ENCODE results near the gene SMCO2.

SMCO2 gene

DNA sequence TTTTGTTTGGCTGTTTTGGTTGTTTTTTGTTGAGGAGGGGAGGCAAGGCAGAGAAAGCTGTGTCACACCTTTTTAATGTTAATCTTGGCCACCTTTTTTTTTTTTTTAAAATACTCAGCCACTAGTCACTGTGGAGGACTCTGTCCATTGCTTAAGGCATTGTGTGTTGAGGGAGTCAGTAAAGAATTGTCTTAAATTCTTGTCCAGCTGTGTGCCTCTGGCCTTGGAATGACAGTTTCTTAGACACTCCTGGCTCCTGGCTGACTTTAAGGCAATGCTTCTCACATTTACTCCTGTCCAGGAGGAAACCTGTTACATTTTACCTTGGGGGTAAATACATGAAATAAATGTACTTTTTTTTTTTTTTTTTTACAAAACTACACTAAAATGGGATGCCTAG is 18.1 kb upstream of the SMCO2 start:
- H3K27ac ChIP-seq (ENCODE audit: low read depth, low read length), result no peak overlapping the region
- no peaks in the 10 kb centered on the region for H3K9me3 ChIP-seq (ENCODE audit: control insufficient read depth in 1 of 2, low read length in 2 of 2)
- H3K4me3 ChIP-seq (ENCODE audit: low read depth in 1 of 2, low read length in 2 of 2), result no peak overlapping the region
- no peaks in the 10 kb centered on the region for H3K27me3 ChIP-seq (ENCODE audit: control insufficient read depth in 1 of 2, insufficient read depth in 2 of 2, low read length in 2 of 2)
- H3K9ac ChIP-seq (ENCODE audit: low read depth in 1 of 2, low read length in 2 of 2), result no peak overlapping the region
- H3K4me1 ChIP-seq (ENCODE audit: control insufficient read depth in 1 of 2, insufficient read depth in 2 of 2, low read length in 2 of 2), result no peaks in the 10 kb centered on the region
- H3K36me3 ChIP-seq (ENCODE audit: control insufficient read depth in 1 of 2, insufficient read depth in 2 of 2, low read length in 2 of 2), result no peaks in the 10 kb centered on the region

DNA sequence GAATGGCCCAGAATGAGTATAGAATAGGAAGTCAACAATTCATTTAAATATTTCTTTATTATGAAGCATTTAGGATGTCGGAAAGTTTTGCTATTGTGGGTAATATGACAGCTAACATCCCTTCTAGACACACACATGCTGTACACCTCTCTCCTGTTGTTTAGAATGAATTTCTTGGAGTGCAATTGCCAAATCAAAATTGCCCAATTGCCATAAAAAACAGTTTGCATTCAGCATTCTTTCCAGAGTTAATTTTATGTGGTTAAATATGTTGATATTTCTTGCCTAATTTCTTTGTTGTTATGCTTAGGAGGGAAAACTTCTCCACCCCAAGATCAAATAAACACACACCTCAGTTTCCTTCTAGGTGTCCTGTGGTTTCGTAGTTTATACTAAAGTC is 16.9 kb upstream of the SMCO2 start:
- H3K9ac ChIP-seq (ENCODE audit: low read depth in 1 of 2, low read length in 2 of 2), result no peak overlapping the region
- H3K4me1 ChIP-seq (ENCODE audit: control insufficient read depth in 1 of 2, insufficient read depth in 2 of 2, low read length in 2 of 2), result no peaks in the 10 kb centered on the region
- no peak overlapping the region for H3K27ac ChIP-seq (ENCODE audit: low read depth, low read length)
- no peaks in the 10 kb centered on the region for H3K27me3 ChIP-seq (ENCODE audit: control insufficient read depth in 1 of 2, insufficient read depth in 2 of 2, low read length in 2 of 2)
- no peak overlapping the region for H3K4me3 ChIP-seq (ENCODE audit: low read depth in 1 of 2, low read length in 2 of 2)
- H3K9me3 ChIP-seq (ENCODE audit: control insufficient read depth in 1 of 2, low read length in 2 of 2), result no peaks in the 10 kb centered on the region
- H3K36me3 ChIP-seq (ENCODE audit: control insufficient read depth in 1 of 2, insufficient read depth in 2 of 2, low read length in 2 of 2), result no peaks in the 10 kb centered on the region

DNA sequence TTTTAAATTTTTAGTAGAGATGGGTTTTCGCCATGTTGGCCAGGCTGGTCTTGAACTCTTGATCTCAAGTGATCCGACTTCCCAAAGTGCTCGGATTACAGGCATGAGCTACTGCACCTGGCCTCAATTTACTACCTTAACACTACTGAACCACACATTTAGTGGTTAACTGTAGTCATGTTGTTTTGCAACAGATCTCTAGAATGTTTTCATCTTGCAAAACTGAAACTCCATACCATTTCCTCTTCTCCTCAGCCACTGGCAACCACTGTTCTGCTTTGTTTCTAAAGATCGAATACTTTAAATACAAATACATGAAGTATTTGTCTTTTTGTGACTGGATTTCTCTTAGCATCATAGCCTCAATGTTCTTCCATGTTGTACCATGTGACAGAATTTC is 15.4 kb upstream of the SMCO2 start:
- no peaks in the 10 kb centered on the region for H3K9me3 ChIP-seq (ENCODE audit: control insufficient read depth in 1 of 2, low read length in 2 of 2)
- no peaks in the 10 kb centered on the region for H3K36me3 ChIP-seq (ENCODE audit: control insufficient read depth in 1 of 2, insufficient read depth in 2 of 2, low read length in 2 of 2)
- no peak overlapping the region for H3K9ac ChIP-seq (ENCODE audit: low read depth in 1 of 2, low read length in 2 of 2)
- no peaks in the 10 kb centered on the region for H3K27me3 ChIP-seq (ENCODE audit: control insufficient read depth in 1 of 2, insufficient read depth in 2 of 2, low read length in 2 of 2)
- no peak overlapping the region for H3K4me3 ChIP-seq (ENCODE audit: low read depth in 1 of 2, low read length in 2 of 2)
- no peak overlapping the region for H3K27ac ChIP-seq (ENCODE audit: low read depth, low read length)
- H3K4me1 ChIP-seq (ENCODE audit: control insufficient read depth in 1 of 2, insufficient read depth in 2 of 2, low read length in 2 of 2), result no peaks in the 10 kb centered on the region

DNA sequence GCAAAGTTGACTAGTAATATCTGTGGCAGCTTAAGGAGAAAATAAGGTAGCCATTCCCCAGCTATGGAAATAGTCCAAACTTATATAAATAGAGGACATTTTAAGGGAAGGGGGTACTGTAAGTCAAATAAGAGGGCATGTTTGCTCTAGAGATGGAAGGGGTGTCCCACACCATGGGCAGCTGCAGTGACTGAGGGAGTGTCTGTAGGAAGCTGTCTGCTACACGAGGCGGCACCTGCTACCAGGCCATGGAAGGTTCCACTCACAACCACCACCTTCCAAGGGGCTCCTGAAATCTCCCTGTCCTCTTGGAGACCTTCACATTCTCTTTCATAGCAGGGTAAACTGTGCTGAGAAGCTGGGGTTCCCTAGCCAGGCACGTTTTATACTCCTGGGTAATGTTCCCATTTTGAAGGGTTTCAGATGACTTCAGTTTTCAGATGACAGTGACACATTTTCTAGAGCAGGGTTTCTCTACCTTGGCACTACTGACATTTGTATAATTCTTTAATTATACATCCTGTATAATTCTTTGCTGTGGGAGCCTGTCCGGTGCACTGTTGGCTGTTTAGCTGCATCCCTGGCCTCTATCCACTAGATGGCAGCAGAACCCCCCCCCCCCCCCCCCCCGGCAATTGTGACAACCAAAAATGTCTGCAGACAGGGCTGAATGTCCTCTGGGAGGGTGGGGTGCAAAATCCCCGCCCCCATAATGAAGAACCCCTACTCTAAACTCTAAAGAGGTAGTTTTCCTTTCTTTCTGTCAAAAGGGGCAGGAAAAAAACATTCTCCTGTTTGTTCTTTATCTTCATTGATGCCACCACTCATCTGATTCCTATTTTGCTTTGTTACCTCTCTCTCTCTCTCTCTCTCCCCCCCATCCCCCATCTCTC is 11.6 kb upstream of the SMCO2 start:
- no peak overlapping the region for H3K27ac ChIP-seq (ENCODE audit: low read depth, low read length)
- no peak overlapping the region for H3K4me3 ChIP-seq (ENCODE audit: low read depth in 1 of 2, low read length in 2 of 2)
- H3K36me3 ChIP-seq (ENCODE audit: control insufficient read depth in 1 of 2, insufficient read depth in 2 of 2, low read length in 2 of 2), result no peaks in the 10 kb centered on the region
- H3K9ac ChIP-seq (ENCODE audit: low read depth in 1 of 2, low read length in 2 of 2), result no peak overlapping the region
- H3K4me1 ChIP-seq (ENCODE audit: control insufficient read depth in 1 of 2, insufficient read depth in 2 of 2, low read length in 2 of 2), result no peaks in the 10 kb centered on the region
- no peaks in the 10 kb centered on the region for H3K9me3 ChIP-seq (ENCODE audit: control insufficient read depth in 1 of 2, low read length in 2 of 2)
- H3K27me3 ChIP-seq (ENCODE audit: control insufficient read depth in 1 of 2, insufficient read depth in 2 of 2, low read length in 2 of 2), result no peaks in the 10 kb centered on the region

DNA sequence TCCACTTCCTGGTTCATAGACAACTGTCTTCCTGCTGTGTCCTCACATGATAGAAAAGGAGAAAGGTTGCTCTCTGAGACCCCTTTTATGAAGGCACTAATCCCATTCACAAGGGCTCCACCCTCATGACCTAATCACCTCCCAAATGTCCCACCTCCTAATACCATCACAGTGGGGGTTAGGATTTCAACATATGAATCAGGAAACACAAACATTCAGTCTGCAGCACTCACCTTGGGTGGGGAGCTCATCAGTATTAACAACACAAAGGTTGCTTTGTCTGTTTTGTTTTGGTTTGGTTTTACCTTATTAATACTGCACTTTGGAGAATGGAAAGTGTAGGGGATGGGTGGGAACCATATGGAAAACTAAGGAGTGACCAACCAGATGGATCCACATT is 10.5 kb upstream of the SMCO2 start:
- Histone ChIP-seq H3K9ac (ENCODE audit: low read depth in 1 of 2, low read length in 2 of 2) (no peak overlapping the region), H3K36me3 (ENCODE audit: control insufficient read depth in 1 of 2, insufficient read depth in 2 of 2, low read length in 2 of 2) (no peaks in the 10 kb centered on the region), H3K4me3 (ENCODE audit: low read depth in 1 of 2, low read length in 2 of 2) (no peak overlapping the region), H3K27ac (ENCODE audit: low read depth, low read length) (no peak overlapping the region), H3K27me3 (ENCODE audit: control insufficient read depth in 1 of 2, insufficient read depth in 2 of 2, low read length in 2 of 2) (no peaks in the 10 kb centered on the region), H3K4me1 (ENCODE audit: control insufficient read depth in 1 of 2, insufficient read depth in 2 of 2, low read length in 2 of 2) (no peaks in the 10 kb centered on the region), H3K9me3 (ENCODE audit: control insufficient read depth in 1 of 2, low read length in 2 of 2) (no peaks in the 10 kb centered on the region)

DNA sequence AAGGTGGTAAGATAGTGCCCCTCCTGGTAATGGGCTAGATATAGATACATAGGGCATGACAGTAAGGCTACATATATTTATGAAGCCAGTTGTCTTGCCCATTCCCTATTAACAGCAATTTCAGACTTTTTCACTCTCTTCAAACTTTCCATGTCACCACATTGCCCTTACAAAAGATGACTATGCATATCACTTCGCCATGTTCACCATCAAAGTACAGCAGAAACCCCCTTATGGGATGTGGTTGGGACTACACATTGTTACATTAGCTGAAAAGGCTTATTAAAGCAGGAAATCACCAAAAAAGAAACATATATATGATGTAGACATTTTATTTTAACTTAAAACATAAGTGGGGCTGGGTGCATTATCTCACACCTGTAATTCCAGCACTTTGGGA is 9.8 kb upstream of the SMCO2 start:
- H3K36me3 ChIP-seq (ENCODE audit: control insufficient read depth in 1 of 2, insufficient read depth in 2 of 2, low read length in 2 of 2), result no peaks in the 10 kb centered on the region
- H3K9ac ChIP-seq (ENCODE audit: low read depth in 1 of 2, low read length in 2 of 2), result no peak overlapping the region
- H3K4me3 ChIP-seq (ENCODE audit: low read depth in 1 of 2, low read length in 2 of 2), result no peak overlapping the region
- H3K27ac ChIP-seq (ENCODE audit: low read depth, low read length), result no peak overlapping the region
- H3K9me3 ChIP-seq (ENCODE audit: control insufficient read depth in 1 of 2, low read length in 2 of 2), result no peaks in the 10 kb centered on the region
- H3K4me1 ChIP-seq (ENCODE audit: control insufficient read depth in 1 of 2, insufficient read depth in 2 of 2, low read length in 2 of 2), result no peaks in the 10 kb centered on the region
- H3K27me3 ChIP-seq (ENCODE audit: control insufficient read depth in 1 of 2, insufficient read depth in 2 of 2, low read length in 2 of 2), result no peaks in the 10 kb centered on the region

DNA sequence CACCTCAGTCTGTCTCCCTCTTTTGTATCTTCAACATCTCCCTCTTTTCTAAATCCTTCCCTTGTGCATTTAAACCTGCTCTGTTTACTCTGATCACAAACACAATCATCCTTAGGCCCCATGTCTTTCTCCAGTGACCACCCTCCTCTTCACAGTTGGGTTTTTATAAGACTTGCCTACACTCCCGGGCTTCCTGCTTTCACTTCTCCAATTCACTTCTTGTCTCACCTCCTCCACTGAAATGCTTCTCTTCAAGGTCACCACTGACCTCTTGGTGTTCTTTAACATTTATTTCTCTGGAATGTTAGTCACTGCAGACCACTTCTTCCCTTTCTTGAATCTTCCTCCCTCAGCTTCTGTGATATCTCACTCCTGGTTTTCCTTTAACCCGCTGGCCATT is 8.7 kb upstream of the SMCO2 start:
- no peaks in the 10 kb centered on the region for H3K9me3 ChIP-seq (ENCODE audit: control insufficient read depth in 1 of 2, low read length in 2 of 2)
- H3K4me1 ChIP-seq (ENCODE audit: control insufficient read depth in 1 of 2, insufficient read depth in 2 of 2, low read length in 2 of 2), result no peaks in the 10 kb centered on the region
- H3K36me3 ChIP-seq (ENCODE audit: control insufficient read depth in 1 of 2, insufficient read depth in 2 of 2, low read length in 2 of 2), result no peaks in the 10 kb centered on the region
- no peak overlapping the region for H3K9ac ChIP-seq (ENCODE audit: low read depth in 1 of 2, low read length in 2 of 2)
- no peak overlapping the region for H3K27ac ChIP-seq (ENCODE audit: low read depth, low read length)
- no peaks in the 10 kb centered on the region for H3K27me3 ChIP-seq (ENCODE audit: control insufficient read depth in 1 of 2, insufficient read depth in 2 of 2, low read length in 2 of 2)
- no peak overlapping the region for H3K4me3 ChIP-seq (ENCODE audit: low read depth in 1 of 2, low read length in 2 of 2)

DNA sequence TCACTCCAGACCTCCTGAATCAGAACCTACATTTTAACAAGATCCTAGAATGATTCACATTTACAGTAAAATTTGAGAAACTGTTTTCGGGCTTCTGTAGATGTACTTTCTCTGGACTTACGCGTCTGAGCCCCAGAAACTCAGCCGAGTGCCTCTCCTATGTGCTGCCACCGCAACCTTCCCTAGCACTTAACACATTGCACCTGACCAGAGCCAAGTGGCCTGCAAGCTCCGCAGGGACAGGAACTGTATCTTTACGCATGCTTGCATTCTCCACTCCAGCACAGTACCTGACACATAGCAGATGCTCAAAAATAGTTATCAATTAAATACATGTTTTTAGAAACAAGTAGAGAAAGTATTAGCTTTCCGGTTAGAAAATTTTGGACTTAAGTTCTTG is 1.2 kb downstream of the SMCO2 start:
- no peak overlapping the region for H3K27ac ChIP-seq (ENCODE audit: low read depth, low read length)
- H3K4me3 ChIP-seq (ENCODE audit: low read depth in 1 of 2, low read length in 2 of 2), result no peak overlapping the region
- no peaks in the 10 kb centered on the region for H3K36me3 ChIP-seq (ENCODE audit: control insufficient read depth in 1 of 2, insufficient read depth in 2 of 2, low read length in 2 of 2)
- peaks cover 3 to 4% of the 10 kb centered on the region in 2 donors for H3K4me1 ChIP-seq (ENCODE audit: control insufficient read depth in 1 of 2, insufficient read depth in 2 of 2, low read length in 2 of 2)
- no peak overlapping the region for H3K9ac ChIP-seq (ENCODE audit: low read depth in 1 of 2, low read length in 2 of 2)
- H3K27me3 ChIP-seq (ENCODE audit: control insufficient read depth in 1 of 2, insufficient read depth in 2 of 2, low read length in 2 of 2), result no peaks in the 10 kb centered on the region
- peaks cover 0 to 6% of the 10 kb centered on the region in 2 donors for H3K9me3 ChIP-seq (ENCODE audit: control insufficient read depth in 1 of 2, low read length in 2 of 2)

DNA sequence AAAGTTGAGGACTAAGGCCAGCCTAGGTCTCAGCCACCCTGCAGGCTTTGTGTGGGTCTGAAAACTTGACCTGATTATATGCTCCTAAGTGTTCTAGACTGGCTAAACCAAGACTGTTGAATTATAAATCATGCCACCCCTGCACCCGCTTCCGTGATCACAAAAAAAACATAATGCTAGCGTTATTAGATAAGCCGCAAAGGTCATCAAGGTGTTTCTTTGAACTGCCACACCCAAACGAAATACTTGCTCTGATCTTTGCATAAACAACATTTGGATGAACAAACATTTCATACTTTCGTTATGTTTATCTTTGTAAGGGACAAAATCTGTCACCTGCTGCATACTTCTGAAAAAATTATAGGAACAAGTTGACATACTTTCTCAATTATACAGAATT is 2.5 kb downstream of the SMCO2 start:
- Histone ChIP-seq H3K36me3 (ENCODE audit: control insufficient read depth in 1 of 2, insufficient read depth in 2 of 2, low read length in 2 of 2) (no peaks in the 10 kb centered on the region), H3K9ac (ENCODE audit: low read depth in 1 of 2, low read length in 2 of 2) (no peak overlapping the region)

DNA sequence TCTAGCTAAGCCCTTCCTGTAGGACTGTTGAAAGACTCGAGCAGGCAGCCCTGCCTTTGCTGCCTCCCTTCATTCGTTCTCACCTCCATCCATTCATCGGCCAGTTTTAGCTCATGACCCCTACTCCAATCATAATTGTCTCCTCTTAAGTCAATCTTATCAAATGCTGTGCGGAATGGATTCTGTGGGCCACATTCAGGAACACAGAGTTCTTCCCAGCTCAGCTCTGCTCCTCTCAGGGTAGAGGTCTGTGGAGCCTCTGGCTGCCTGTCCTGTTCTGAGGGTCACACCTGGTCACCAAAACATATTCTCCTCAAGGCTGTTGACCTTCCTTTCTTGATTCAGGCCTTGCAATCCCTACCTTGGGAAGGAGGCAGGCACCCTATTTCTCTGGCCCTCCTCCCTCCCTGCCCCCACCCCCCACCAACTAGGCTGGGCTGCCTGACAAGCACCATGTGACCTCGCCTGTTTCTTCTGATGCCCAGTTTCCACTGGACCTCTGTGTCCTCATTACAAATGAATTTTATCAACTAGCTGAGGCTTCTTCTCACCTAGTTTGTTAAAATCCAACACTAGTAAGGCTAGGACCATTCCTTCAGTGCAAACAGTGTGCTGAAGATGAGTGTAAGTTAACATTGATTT is 3.5 kb downstream of the SMCO2 start:
- Histone ChIP-seq H3K27ac (ENCODE audit: low read depth, low read length) (no peak overlapping the region), H3K4me3 (ENCODE audit: low read depth in 1 of 2, low read length in 2 of 2) (no peak overlapping the region), H3K36me3 (ENCODE audit: control insufficient read depth in 1 of 2, insufficient read depth in 2 of 2, low read length in 2 of 2) (no peaks in the 10 kb centered on the region), H3K27me3 (ENCODE audit: control insufficient read depth in 1 of 2, insufficient read depth in 2 of 2, low read length in 2 of 2) (no peaks in the 10 kb centered on the region), H3K4me1 (ENCODE audit: control insufficient read depth in 1 of 2, insufficient read depth in 2 of 2, low read length in 2 of 2) (peaks cover 3 to 4% of the 10 kb centered on the region in 2 donors), H3K9ac (ENCODE audit: low read depth in 1 of 2, low read length in 2 of 2) (no peak overlapping the region), H3K9me3 (ENCODE audit: control insufficient read depth in 1 of 2, low read length in 2 of 2) (peaks cover 0 to 6% of the 10 kb centered on the region in 2 donors)

More for the DNA sequence above, 2.5 kb downstream of the SMCO2 start:
- H3K4me1 ChIP-seq (ENCODE audit: control insufficient read depth in 1 of 2, insufficient read depth in 2 of 2, low read length in 2 of 2), result peaks cover 3 to 4% of the 10 kb centered on the region in 2 donors
- H3K4me3 ChIP-seq (ENCODE audit: low read depth in 1 of 2, low read length in 2 of 2), result no peak overlapping the region
- H3K27me3 ChIP-seq (ENCODE audit: control insufficient read depth in 1 of 2, insufficient read depth in 2 of 2, low read length in 2 of 2), result no peaks in the 10 kb centered on the region
- no peak overlapping the region for H3K27ac ChIP-seq (ENCODE audit: low read depth, low read length)
- peaks cover 0 to 6% of the 10 kb centered on the region in 2 donors for H3K9me3 ChIP-seq (ENCODE audit: control insufficient read depth in 1 of 2, low read length in 2 of 2)

Data from duodenal mucosa (tissue), 2 donors.